Measurements from ENCODE around the gene CCDC174.
"Not testable (repeated sequence)": the region's sequence is repeated elsewhere in the genome, so short reads cannot be mapped to it uniquely, and the experiment has no call there.

Gene CCDC174

GRCh38 chr3:14650193-14650592 is 1.4 kb upstream of the CCDC174 start:
- DNase-seq: no peak
- no peak for TF ChIP-seq CTCF (IDR thresholded peaks at IDR 0.05; ENCODE audit: low read depth, low read length)
- H3K4me3 ChIP-seq (ENCODE audit: low read depth, low read length): no peak overlapping the region

GRCh38 chr3:14652360-14652907 is 872 bp downstream of the CCDC174 start:
- not testable (repeated sequence) for H3K36me3 ChIP-seq, H3K9me3 ChIP-seq, H3K27me3 ChIP-seq, H3K4me1 ChIP-seq, DNase-seq
- peak overlapping the region; percentile 90 for H3K4me3 ChIP-seq (ENCODE audit: low read depth, low read length)

More at GRCh38 chr3:14650193-14650592, 1.4 kb upstream of the CCDC174 start:
- Histone ChIP-seq H3K4me1 (no peaks in the 10 kb centered on the region), H3K27me3 (no peaks in the 10 kb centered on the region), H3K36me3 (no peaks in the 10 kb centered on the region), H3K9me3 (no peaks in the 10 kb centered on the region)

- H3K4me3 ChIP-seq (ENCODE audit: low read depth, low read length): no peak overlapping the region
These were observed 6.0 kb downstream of the CCDC174 start for GRCh38 chr3:14657579-14657978.

GRCh38 chr3:14658978-14659377 is 7.4 kb downstream of the CCDC174 start:
- DNase-seq: peak; percentile 37
- Histone ChIP-seq H3K36me3 (peaks cover 7% of the 10 kb centered on the region), H3K27me3 (no peaks in the 10 kb centered on the region), H3K4me1 (no peaks in the 10 kb centered on the region), H3K4me3 (ENCODE audit: low read depth, low read length) (no peak overlapping the region), H3K9me3 (no peaks in the 10 kb centered on the region)
- no peak for TF ChIP-seq CTCF (IDR thresholded peaks at IDR 0.05; ENCODE audit: low read depth, low read length)

More at GRCh38 chr3:14657579-14657978, 6.0 kb downstream of the CCDC174 start:
- Histone ChIP-seq H3K27me3 (no peaks in the 10 kb centered on the region), H3K9me3 (no peaks in the 10 kb centered on the region), H3K4me1 (no peaks in the 10 kb centered on the region), H3K36me3 (peaks cover 7% of the 10 kb centered on the region)
- DNase-seq: no peak
- no peak for TF ChIP-seq CTCF (IDR thresholded peaks at IDR 0.05; ENCODE audit: low read depth, low read length)

- Histone ChIP-seq H3K27me3 (no peaks in the 10 kb centered on the region), H3K4me3 (ENCODE audit: low read depth, low read length) (no peak overlapping the region), H3K36me3 (peaks cover 11% of the 10 kb centered on the region), H3K4me1 (no peaks in the 10 kb centered on the region), H3K9me3 (no peaks in the 10 kb centered on the region)
- DNase-seq: no peak
- no peak for TF ChIP-seq CTCF (IDR thresholded peaks at IDR 0.05; ENCODE audit: low read depth, low read length)
These were observed 9.4 kb downstream of the CCDC174 start for GRCh38 chr3:14660942-14661341.

- H3K9me3 ChIP-seq: no peaks in the 10 kb centered on the region
- no peaks in the 10 kb centered on the region for H3K27me3 ChIP-seq
- no peak for TF ChIP-seq CTCF (IDR thresholded peaks at IDR 0.05; ENCODE audit: low read depth, low read length)
- H3K4me1 ChIP-seq: no peaks in the 10 kb centered on the region
- peaks cover 20% of the 10 kb centered on the region for H3K36me3 ChIP-seq
- DNase-seq: no peak
- H3K4me3 ChIP-seq (ENCODE audit: low read depth, low read length): no peak overlapping the region
These were observed 12.0 kb downstream of the CCDC174 start for GRCh38 chr3:14663396-14664135.

All from BE2C (cell line).